ENCODE measurements around the gene ZNF148.
"Not testable (repeated sequence)": the region's sequence is repeated elsewhere in the genome, so short reads cannot be mapped to it uniquely, and the experiment has no call there.

Gene ZNF148

GRCh38 chr3:125374996-125375941 lies at the start of gene ZNF148:
Gene ZNF148 (minus strand): TSS chr3:125375325. CDS start chr3:125313640, 61,685 bp downstream.
- DNase-seq (ENCODE audit: low read depth in 2 of 3, low spot score in 1 of 3) = peak; percentile 81 to 90 (median 84)

- DNase-seq (ENCODE audit: low read depth in 2 of 3, low spot score in 1 of 3) = no peak
Observed at GRCh38 chr3:125418306-125418705, 43.2 kb upstream of the ZNF148 start.

- no peak for DNase-seq (ENCODE audit: low read depth in 2 of 3, low spot score in 1 of 3)
Observed at GRCh38 chr3:125416235-125416634, 41.1 kb upstream of the ZNF148 start.

GRCh38 chr3:125414669-125415068 lies 39.5 kb upstream of the ZNF148 start:
- DNase-seq (ENCODE audit: low read depth in 2 of 3, low spot score in 1 of 3) = no peak

GRCh38 chr3:125410922-125411321 lies 35.8 kb upstream of the ZNF148 start:
- no peak for DNase-seq (ENCODE audit: low read depth in 2 of 3, low spot score in 1 of 3)

- DNase-seq (ENCODE audit: low read depth in 2 of 3, low spot score in 1 of 3) = no peak
Observed at GRCh38 chr3:125406070-125406469, 30.9 kb upstream of the ZNF148 start.

GRCh38 chr3:125405515-125405914 lies 30.4 kb upstream of the ZNF148 start:
- not testable (repeated sequence) for DNase-seq (ENCODE audit: low read depth in 2 of 3, low spot score in 1 of 3)

- DNase-seq (ENCODE audit: low read depth in 2 of 3, low spot score in 1 of 3) = no peak
Observed at GRCh38 chr3:125403789-125404188, 28.7 kb upstream of the ZNF148 start.

- DNase-seq (ENCODE audit: low read depth in 2 of 3, low spot score in 1 of 3) = no peak
Observed at GRCh38 chr3:125402639-125403038, 27.5 kb upstream of the ZNF148 start.

GRCh38 chr3:125401402-125401801 lies 26.3 kb upstream of the ZNF148 start:
- no peak for DNase-seq (ENCODE audit: low read depth in 2 of 3, low spot score in 1 of 3)

- no peak for DNase-seq (ENCODE audit: low read depth in 2 of 3, low spot score in 1 of 3)
Observed at GRCh38 chr3:125398952-125399351, 23.8 kb upstream of the ZNF148 start.

GRCh38 chr3:125395091-125395490 lies 20.0 kb upstream of the ZNF148 start:
- DNase-seq (ENCODE audit: low read depth in 2 of 3, low spot score in 1 of 3) = no peak

- DNase-seq (ENCODE audit: low read depth in 2 of 3, low spot score in 1 of 3) = no peak
Observed at GRCh38 chr3:125394406-125394805, 19.3 kb upstream of the ZNF148 start.

- no peak for DNase-seq (ENCODE audit: low read depth in 2 of 3, low spot score in 1 of 3)
Observed at GRCh38 chr3:125389282-125389681, 14.2 kb upstream of the ZNF148 start.

GRCh38 chr3:125388369-125388768 lies 13.2 kb upstream of the ZNF148 start:
- not testable (repeated sequence) for DNase-seq (ENCODE audit: low read depth in 2 of 3, low spot score in 1 of 3)

GRCh38 chr3:125386811-125387210 lies 11.7 kb upstream of the ZNF148 start:
- DNase-seq (ENCODE audit: low read depth in 2 of 3, low spot score in 1 of 3) = no peak

- no peak for DNase-seq (ENCODE audit: low read depth in 2 of 3, low spot score in 1 of 3)
Observed at GRCh38 chr3:125383744-125384143, 8.6 kb upstream of the ZNF148 start.

GRCh38 chr3:125382298-125382697 lies 7.2 kb upstream of the ZNF148 start:
- no peak for DNase-seq (ENCODE audit: low read depth in 2 of 3, low spot score in 1 of 3)

GRCh38 chr3:125381743-125382142 lies 6.6 kb upstream of the ZNF148 start:
- peak in 1 of 3 donors; percentile 10 for DNase-seq (ENCODE audit: low read depth in 2 of 3, low spot score in 1 of 3)

GRCh38 chr3:125381314-125381713 lies 6.2 kb upstream of the ZNF148 start:
- DNase-seq (ENCODE audit: low read depth in 2 of 3, low spot score in 1 of 3) = no peak

- no peak for DNase-seq (ENCODE audit: low read depth in 2 of 3, low spot score in 1 of 3)
Observed at GRCh38 chr3:125379483-125379882, 4.4 kb upstream of the ZNF148 start.

- no peak for DNase-seq (ENCODE audit: low read depth in 2 of 3, low spot score in 1 of 3)
Observed at GRCh38 chr3:125378762-125379161, 3.6 kb upstream of the ZNF148 start.
